Astrocyte (in vitro differentiated cells and primary cell): ENCODE measurements around the gene PVALEF.

Experiments
- EZH2 ChIP-seq: IDR thresholded peaks from 2 replicates; pipeline ENCODE4 v1.6.1; 2012; ENCODE audit warnings: mild to moderate bottlenecking, low read length, inconsistent platforms; ENCODE audit not compliant: insufficient read depth
- TF ChIP-seq, protein P1 (sequence below): IDR thresholded peaks from 2 replicates; pipeline ENCODE4 v1.5.1; 2011; ENCODE audit warnings: low read depth, mild to moderate bottlenecking, inconsistent platforms, low read length, moderate library complexity; ENCODE audit not compliant: insufficient read depth

GRCh38 chr17:81173762-81174155 lies 8.5 kb downstream of the PVALEF start:
- TF ChIP-seq, protein P1, sequence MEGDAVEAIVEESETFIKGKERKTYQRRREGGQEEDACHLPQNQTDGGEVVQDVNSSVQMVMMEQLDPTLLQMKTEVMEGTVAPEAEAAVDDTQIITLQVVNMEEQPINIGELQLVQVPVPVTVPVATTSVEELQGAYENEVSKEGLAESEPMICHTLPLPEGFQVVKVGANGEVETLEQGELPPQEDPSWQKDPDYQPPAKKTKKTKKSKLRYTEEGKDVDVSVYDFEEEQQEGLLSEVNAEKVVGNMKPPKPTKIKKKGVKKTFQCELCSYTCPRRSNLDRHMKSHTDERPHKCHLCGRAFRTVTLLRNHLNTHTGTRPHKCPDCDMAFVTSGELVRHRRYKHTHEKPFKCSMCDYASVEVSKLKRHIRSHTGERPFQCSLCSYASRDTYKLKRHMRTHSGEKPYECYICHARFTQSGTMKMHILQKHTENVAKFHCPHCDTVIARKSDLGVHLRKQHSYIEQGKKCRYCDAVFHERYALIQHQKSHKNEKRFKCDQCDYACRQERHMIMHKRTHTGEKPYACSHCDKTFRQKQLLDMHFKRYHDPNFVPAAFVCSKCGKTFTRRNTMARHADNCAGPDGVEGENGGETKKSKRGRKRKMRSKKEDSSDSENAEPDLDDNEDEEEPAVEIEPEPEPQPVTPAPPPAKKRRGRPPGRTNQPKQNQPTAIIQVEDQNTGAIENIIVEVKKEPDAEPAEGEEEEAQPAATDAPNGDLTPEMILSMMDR, result no peak
- no peak for TF ChIP-seq EZH2
